ENCODE data around the gene FASTKD3.

Gene FASTKD3

GRCh38 chr5:7813576-7813975, 55.3 kb downstream of the FASTKD3 start:
- no peak for TF ChIP-seq ZNF384 (IDR thresholded peaks at IDR 0.05)
- no peak for TF ChIP-seq PKNOX1 (IDR thresholded peaks at IDR 0.05)
- no peak for TF ChIP-seq FOXM1 (IDR thresholded peaks at IDR 0.05; ENCODE audit: borderline replicate concordance)
- no peak for TF ChIP-seq FOXA1 (IDR thresholded peaks at IDR 0.05)
- no peak for TF ChIP-seq FOXK2 (IDR thresholded peaks at IDR 0.05)
- no peak for TF ChIP-seq BHLHE40 (IDR thresholded peaks at IDR 0.05; ENCODE audit: borderline replicate concordance)
- TF ChIP-seq NFRKB (IDR thresholded peaks at IDR 0.05) = no peak
- no peak for TF ChIP-seq HDGF (IDR thresholded peaks at IDR 0.05; ENCODE audit: borderline replicate concordance)
- TF ChIP-seq TARDBP (IDR thresholded peaks at IDR 0.05) = no peak
- no peak for TF ChIP-seq SUZ12 (IDR thresholded peaks at IDR 0.05)
- TF ChIP-seq ELF4 (IDR thresholded peaks at IDR 0.05) = no peak
- no peak for DNase-seq (ENCODE audit: extremely low spot score)
- ChIA-PET CTCF (no interaction called here), POLR2A (no interaction called here)

- ChIA-PET CTCF (no interaction called here), POLR2A (no interaction called here)
- no peak for DNase-seq (ENCODE audit: extremely low spot score)
- TF ChIP-seq ZNF384 (IDR thresholded peaks at IDR 0.05) = no peak
- no peak for TF ChIP-seq SP1 (IDR thresholded peaks at IDR 0.05)
- TF ChIP-seq NFRKB (IDR thresholded peaks at IDR 0.05) = no peak
- TF ChIP-seq ARNT (IDR thresholded peaks at IDR 0.05) = no peak
- no peak for TF ChIP-seq FOXK2 (IDR thresholded peaks at IDR 0.05)
- TF ChIP-seq HDGF (IDR thresholded peaks at IDR 0.05; ENCODE audit: borderline replicate concordance) = no peak
- TF ChIP-seq L3MBTL2 (conservative IDR thresholded peaks at IDR 0.05) = no peak
- TF ChIP-seq TARDBP (IDR thresholded peaks at IDR 0.05) = no peak
- TF ChIP-seq FOXM1 (IDR thresholded peaks at IDR 0.05; ENCODE audit: borderline replicate concordance) = no peak
- no peak for TF ChIP-seq ELF4 (IDR thresholded peaks at IDR 0.05)
- no peak for TF ChIP-seq FOXA1 (IDR thresholded peaks at IDR 0.05)
- TF ChIP-seq CTBP1 (IDR thresholded peaks at IDR 0.05; ENCODE audit: borderline replicate concordance) = no peak
Measured at GRCh38 chr5:7813007-7813406, 55.8 kb downstream of the FASTKD3 start.

GRCh38 chr5:7811715-7812114, 57.1 kb downstream of the FASTKD3 start:
- ChIA-PET CTCF (no interaction called here), POLR2A (no interaction called here)
- DNase-seq (ENCODE audit: extremely low spot score) = no peak
- TF ChIP-seq L3MBTL2 (conservative IDR thresholded peaks at IDR 0.05) (no peak), NFRKB (IDR thresholded peaks at IDR 0.05) (no peak), FOXM1 (IDR thresholded peaks at IDR 0.05; ENCODE audit: borderline replicate concordance) (no peak), SP1 (IDR thresholded peaks at IDR 0.05) (no peak), ZNF384 (IDR thresholded peaks at IDR 0.05) (no peak), BHLHE40 (IDR thresholded peaks at IDR 0.05; ENCODE audit: borderline replicate concordance) (no peak), SUZ12 (IDR thresholded peaks at IDR 0.05) (no peak), LEF1 (IDR thresholded peaks at IDR 0.05; ENCODE audit: borderline replicate concordance) (no peak)
